ENCODE data around the gene HOXA4.

HOXA4 gene

DNA sequence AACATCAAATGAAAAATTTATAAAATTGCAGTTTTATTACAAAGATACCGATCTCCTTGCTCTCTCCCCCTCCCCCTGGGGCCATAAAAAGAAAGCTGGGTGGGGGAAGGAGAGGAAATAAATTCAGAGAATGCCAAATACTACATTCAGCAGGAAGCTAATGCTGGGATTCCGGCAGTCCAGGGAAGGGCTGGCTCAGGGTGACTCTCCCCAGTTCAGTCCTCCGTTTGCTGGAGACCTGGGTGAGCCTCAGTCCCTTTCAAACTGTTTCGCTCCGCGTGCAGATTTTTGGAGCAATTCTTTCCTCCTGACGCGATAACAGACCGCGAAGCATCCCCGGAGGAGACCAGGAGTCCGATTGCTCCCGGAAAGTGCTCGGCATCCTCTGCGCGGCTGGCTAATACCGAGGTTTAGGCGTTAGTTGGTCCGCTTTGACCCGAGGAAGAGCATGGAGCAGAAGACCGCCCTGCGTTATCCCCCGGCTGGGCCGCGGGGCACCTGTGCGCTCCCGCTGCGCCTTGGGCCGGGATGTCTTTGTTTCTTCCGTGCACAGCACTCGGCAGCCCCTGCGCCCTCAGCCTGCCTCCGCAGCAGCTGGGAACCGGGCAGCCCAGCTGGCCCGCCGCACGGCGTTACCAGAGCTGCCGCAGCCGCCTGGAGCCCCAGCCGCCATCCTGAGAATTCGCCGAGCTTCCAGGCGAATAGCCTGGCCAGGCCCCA is 24.2 kb downstream of the HOXA4 start:
- no peak overlapping the region for H3K27ac ChIP-seq
- TF ChIP-seq, protein P1, sequence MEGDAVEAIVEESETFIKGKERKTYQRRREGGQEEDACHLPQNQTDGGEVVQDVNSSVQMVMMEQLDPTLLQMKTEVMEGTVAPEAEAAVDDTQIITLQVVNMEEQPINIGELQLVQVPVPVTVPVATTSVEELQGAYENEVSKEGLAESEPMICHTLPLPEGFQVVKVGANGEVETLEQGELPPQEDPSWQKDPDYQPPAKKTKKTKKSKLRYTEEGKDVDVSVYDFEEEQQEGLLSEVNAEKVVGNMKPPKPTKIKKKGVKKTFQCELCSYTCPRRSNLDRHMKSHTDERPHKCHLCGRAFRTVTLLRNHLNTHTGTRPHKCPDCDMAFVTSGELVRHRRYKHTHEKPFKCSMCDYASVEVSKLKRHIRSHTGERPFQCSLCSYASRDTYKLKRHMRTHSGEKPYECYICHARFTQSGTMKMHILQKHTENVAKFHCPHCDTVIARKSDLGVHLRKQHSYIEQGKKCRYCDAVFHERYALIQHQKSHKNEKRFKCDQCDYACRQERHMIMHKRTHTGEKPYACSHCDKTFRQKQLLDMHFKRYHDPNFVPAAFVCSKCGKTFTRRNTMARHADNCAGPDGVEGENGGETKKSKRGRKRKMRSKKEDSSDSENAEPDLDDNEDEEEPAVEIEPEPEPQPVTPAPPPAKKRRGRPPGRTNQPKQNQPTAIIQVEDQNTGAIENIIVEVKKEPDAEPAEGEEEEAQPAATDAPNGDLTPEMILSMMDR (IDR thresholded peaks at IDR 0.05; ENCODE audit: low read depth, low read length, missing control alignments): no peak
- peaks cover 98% of the 10 kb centered on the region for H3K27me3 ChIP-seq (replicated peaks)
- no peak for DNase-seq
- H3K36me3 ChIP-seq (replicated peaks): no peaks in the 10 kb centered on the region
- peak overlapping the region; percentile 38 for H3K4me3 ChIP-seq (ENCODE audit: low read depth, low read length)
- in situ Hi-C loops (cut with HindIII; ENCODE audit: low pct_ligation_motif_present, low sequenced_read_pairs): no loop called here

DNA sequence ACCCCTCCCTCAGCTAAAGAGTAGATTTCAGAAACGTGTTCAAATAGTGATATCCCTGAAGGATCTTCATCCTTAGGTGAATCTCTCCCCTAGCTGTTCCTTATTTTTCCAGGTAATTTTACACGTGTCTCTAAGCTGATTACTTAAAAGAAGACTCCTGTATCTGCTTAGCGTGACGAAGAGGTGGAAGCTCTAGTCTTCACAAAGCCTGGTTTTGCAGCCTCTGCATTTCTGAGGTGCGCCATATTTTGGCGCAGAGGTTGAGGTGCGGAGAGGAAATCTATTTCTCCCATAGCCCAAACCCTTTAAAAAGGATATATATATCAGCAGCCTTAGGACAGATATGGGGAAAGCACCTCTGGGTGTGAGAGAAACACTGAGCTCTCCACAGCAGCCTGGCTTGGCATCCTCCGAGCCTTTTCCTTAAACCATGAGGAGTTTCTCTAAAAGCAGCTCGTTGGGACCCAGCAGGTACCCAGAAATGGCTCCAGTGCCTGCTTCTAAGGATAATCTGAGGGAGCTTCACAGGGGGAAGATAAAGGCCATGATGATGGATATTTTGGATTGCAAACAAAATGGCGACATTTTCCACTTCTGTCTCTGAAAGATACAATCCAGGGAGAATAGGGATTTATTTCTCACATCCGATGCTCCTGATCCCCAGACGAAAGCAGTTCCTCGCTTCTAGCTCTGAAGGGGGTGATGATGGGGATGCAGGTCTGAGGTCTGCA is 25.1 kb downstream of the HOXA4 start:
- Histone ChIP-seq H3K27ac (no peak overlapping the region), H3K36me3 (replicated peaks) (no peaks in the 10 kb centered on the region), H3K4me3 (ENCODE audit: low read depth, low read length) (no peak overlapping the region), H3K27me3 (replicated peaks) (peaks cover 98% of the 10 kb centered on the region)
- in situ Hi-C loops (cut with HindIII; ENCODE audit: low pct_ligation_motif_present, low sequenced_read_pairs): no loop called here
- TF ChIP-seq, protein P1 (IDR thresholded peaks at IDR 0.05; ENCODE audit: low read depth, low read length, missing control alignments): no peak
- DNase-seq: no peak

DNA sequence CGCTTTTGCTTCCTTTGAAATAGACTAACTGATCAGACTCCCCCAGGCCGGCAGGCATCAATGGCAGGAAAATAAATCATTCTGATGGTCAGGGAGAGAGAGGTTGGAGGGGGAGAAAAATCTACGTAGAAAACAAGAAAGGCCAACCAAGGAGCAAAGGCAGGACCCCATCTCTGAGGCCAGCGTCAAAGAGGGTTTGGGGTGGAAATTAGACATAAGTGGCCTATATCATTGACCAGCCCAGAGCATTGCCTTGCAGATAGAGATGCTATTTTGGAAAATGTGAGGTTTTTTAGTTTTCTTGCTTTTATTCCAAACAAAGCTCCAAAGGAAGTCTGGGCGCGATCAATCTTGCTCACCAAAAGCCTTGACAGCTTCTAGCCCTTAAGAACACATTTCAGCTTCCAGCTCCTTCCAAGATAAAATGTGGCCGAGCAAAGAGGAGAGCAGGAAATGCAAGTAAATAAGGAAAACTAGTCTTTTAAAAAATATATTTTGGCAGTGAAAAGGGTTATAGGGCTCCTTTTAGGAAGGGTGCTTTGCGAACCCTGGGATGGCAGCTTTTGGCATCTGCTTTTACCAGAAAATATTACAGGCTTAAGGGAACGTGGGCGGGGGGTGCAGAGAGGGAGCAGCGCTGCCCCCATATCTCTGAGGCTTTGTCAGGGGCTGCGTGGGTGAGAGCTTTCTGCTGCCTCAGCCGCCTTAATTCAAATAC is 26.1 kb downstream of the HOXA4 start:
- TF ChIP-seq, protein P1 (IDR thresholded peaks at IDR 0.05; ENCODE audit: low read depth, low read length, missing control alignments): no peak
- no peak overlapping the region for H3K27ac ChIP-seq
- H3K4me3 ChIP-seq (ENCODE audit: low read depth, low read length): no peak overlapping the region
- H3K36me3 ChIP-seq (replicated peaks): no peaks in the 10 kb centered on the region
- in situ Hi-C loops (cut with HindIII; ENCODE audit: low pct_ligation_motif_present, low sequenced_read_pairs): no loop called here
- no peak for DNase-seq
- peaks cover 97% of the 10 kb centered on the region for H3K27me3 ChIP-seq (replicated peaks)

DNA sequence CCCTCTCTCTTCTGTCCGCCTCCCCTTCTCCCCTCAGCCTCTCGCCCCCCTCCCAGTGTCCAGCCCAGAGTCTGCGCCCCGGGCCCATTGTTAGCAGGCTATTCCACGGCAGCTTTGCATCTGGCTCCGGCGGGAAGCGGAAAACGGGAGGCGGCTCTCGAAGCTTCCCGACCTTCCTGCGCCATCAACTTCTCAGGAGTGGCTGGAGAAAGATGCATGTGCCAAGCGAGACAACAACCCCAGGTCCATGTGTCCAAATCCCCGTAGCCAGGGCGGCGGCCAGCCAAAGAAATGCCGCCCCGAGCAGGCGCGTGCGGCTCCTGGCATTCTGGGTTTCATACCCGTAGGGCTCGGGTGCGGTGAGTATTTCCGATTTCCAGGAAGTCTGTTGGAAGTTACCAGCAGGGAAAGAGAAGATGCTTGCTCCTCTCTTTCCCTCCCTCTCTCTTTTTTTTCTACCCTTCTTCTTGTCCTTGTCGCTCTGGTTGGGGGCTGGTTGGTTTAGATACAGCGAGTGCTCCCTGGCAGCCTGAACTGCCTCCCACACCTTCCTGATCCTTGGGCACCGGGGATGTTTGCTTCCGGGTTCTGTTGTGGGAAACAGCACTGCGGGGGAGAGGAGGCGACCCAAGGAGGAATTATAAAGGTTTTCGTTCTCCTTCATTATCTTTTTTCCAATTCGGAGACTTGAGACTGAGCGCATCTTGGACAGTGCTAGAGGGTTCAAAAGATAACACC is 26.9 kb downstream of the HOXA4 start:
- H3K4me3 ChIP-seq (ENCODE audit: low read depth, low read length): peak overlapping the region; percentile 35
- H3K27ac ChIP-seq: no peak overlapping the region
- DNase-seq: no peak
- no peaks in the 10 kb centered on the region for H3K36me3 ChIP-seq (replicated peaks)
- in situ Hi-C loops (cut with HindIII; ENCODE audit: low pct_ligation_motif_present, low sequenced_read_pairs): no loop called here
- TF ChIP-seq, protein P1 (IDR thresholded peaks at IDR 0.05; ENCODE audit: low read depth, low read length, missing control alignments): no peak
- H3K27me3 ChIP-seq (replicated peaks): peaks cover 97% of the 10 kb centered on the region

DNA sequence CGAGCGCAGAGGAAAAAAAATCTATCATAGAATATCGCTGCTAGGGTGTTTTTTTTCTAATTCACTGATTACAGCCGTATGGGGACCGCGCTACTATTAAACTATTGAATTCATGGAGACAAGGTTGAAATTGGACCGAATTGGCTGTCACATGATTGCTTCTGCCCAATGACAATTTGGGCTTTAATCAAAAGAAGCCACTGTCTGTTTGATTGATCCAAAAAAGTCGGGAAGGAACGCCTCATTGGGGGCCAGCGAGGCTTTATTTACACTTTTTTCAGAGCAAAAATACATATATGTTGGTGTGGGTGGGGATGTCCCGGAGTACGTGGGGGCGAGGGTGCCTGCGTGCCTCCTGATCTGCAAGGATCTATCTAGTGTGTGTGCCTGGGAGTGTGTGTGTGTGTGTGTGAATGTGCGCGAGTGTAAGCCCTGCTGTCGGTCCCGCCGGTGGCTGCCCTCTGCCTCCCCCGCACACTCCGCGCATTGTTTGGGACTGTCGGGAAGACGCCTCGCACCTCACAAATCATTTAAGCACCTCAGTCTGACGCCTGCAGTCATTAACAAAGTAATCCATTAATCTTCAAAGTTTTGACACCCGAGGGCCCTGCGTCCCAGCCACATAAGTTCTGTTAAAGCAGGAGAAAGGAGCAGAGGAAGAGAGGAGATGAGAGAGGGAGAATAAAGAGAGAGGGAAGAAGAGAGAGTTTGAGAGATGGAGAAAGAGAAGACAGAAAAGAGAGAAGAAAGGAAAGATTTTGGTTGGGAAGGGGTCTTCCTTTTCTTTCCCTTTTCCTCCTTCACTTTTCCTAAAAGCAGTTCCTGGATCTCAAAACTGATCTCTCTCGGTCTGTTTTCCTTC is 27.7 kb downstream of the HOXA4 start, which contains the start of gene HOXA2:
TSS of gene HOXA2 (minus strand) at position 103 of the 862 bp plus-strand sequence. CDS start 183 bp downstream, outside the sequence.
- Histone ChIP-seq H3K27me3 (replicated peaks) (peaks cover 97% of the 10 kb centered on the region), H3K36me3 (replicated peaks) (no peaks in the 10 kb centered on the region), H3K27ac (no peak within 1 kb of the TSS), H3K4me3 (ENCODE audit: low read depth, low read length) (peak within 1 kb of the TSS; percentile 44)
- no peak for DNase-seq
- TF ChIP-seq, protein P1 (IDR thresholded peaks at IDR 0.05; ENCODE audit: low read depth, low read length, missing control alignments): no peak
- in situ Hi-C loops (cut with HindIII; ENCODE audit: low pct_ligation_motif_present, low sequenced_read_pairs): no loop called here
